K562 (cell line): Measurements from ENCODE around the gene OR7A5. TPM values are rescaled to one million over a fixed set of nuclear protein-coding genes. Genes with fewer than 3 reads are reported as not detected.
A peak's percentile ranks its signal among the peaks of the same experiment; 100 is the strongest.

ENCODE experiments used
- ATAC-seq: fragments of 200-7000 bp; cut with Tn5 transposase; 3 replicates; pipeline ENCODE4 v1.9.1; 2020; ENCODE audit warnings: moderate library complexity
- BruUV-seq: library from RNA; stranded (reverse); fragments of 400-500 nt; replicated peaks from 2 replicates; lab custom pipeline; 2021; lab: Mats Ljungman, UMichigan
- CTCF ChIA-PET: fragments of 300-600 bp; formaldehyde crosslinking; extraction: SDS; loops from one replicate; lab custom pipeline; 2021; ENCODE audit warnings: low intra/inter-chr PET ratio; lab: Yijun Ruan, JAX
- POLR2A ChIA-PET: fragments of 300-600, 350-650 bp; sonication (Branson Sonifier 250); formaldehyde crosslinking; extraction: SDS; loops from one replicate; lab custom pipeline; 2021; ENCODE audit warnings: antibody characterized with exemption, inconsistent platforms; lab: Yijun Ruan, JAX
- DNase-seq, 4 experiments: peaks; one replicate each; pipeline versions ENCODE4 v3.0.0 to v3.0.0-alpha.2; 2011 to 2018; ENCODE audit warnings: low spot score in 3 of 4, mixed read lengths in 3 of 4; ENCODE audit errors: extremely low read depth in 1 of 4
- FAIRE-seq: peaks from 2 replicates; lab custom pipeline; 2011; peaks lifted over from hg19 to GRCh38; lab: Jason Lieb, UNC
- H2AFZ ChIP-seq: 2 replicates; pipeline ENCODE4 v1.6.0; 2011; ENCODE audit warnings: low read depth, low read length, control low read depth, inconsistent platforms
- H3K27ac ChIP-seq: fragments of 200-600 bp; 3 replicates; pipeline ENCODE4 v1.8.0; 2011; ENCODE audit warnings: low read depth, mild to moderate bottlenecking, control low read depth, inconsistent platforms, low read length, moderate library complexity, mixed read lengths; ENCODE audit errors: extremely low read depth
- H3K27me3 ChIP-seq, 2 experiments: fragments of 300-600 bp in 1 of 2; 2 replicates in 1 of 2; 3 replicates in 1 of 2; pipeline versions ENCODE4 v1.6.0 to v1.8.0; 2011; ENCODE audit warnings: inconsistent platforms in 2 of 2, low read length in 2 of 2, mild to moderate bottlenecking in 1 of 2, mixed read lengths in 1 of 2, moderate library complexity in 1 of 2; ENCODE audit not compliant: control insufficient read depth in 2 of 2, insufficient read depth in 2 of 2
- H3K36me3 ChIP-seq: fragments of 300-600 bp; 3 replicates; pipeline ENCODE4 v1.8.0; 2011; ENCODE audit warnings: mild to moderate bottlenecking, low read length, inconsistent platforms; ENCODE audit not compliant: control insufficient read depth, insufficient read depth
- H3K4me1 ChIP-seq, 2 experiments: fragments of 200-600 bp in 1 of 2; replicated peaks in 1 of 2; 2 replicates in 1 of 2; 3 replicates in 1 of 2; pipeline versions ENCODE4 v1.5.1 to v1.8.0; 2011; ENCODE audit warnings: inconsistent platforms in 2 of 2, low read length in 2 of 2, mild to moderate bottlenecking in 1 of 2, mixed read lengths in 1 of 2, moderate library complexity in 1 of 2; ENCODE audit not compliant: control insufficient read depth in 2 of 2, insufficient read depth in 2 of 2
- H3K4me2 ChIP-seq: 2 replicates; pipeline ENCODE4 v1.6.1; 2011; ENCODE audit warnings: low read length, control low read depth, inconsistent platforms, mixed read lengths; ENCODE audit not compliant: insufficient read depth
- H3K4me3 ChIP-seq: fragments of 200-600 bp; sonication (generic), shearing (Covaris generic); 2 replicates; pipeline ENCODE4 v1.5.1; 2016; ENCODE audit warnings: control low read depth, inconsistent platforms
- H3K79me2 ChIP-seq: fragments of 200-600 bp; 3 replicates; pipeline ENCODE4 v1.8.0; 2011; ENCODE audit warnings: low read length, inconsistent platforms; ENCODE audit not compliant: control insufficient read depth, insufficient read depth
- H3K9ac ChIP-seq, 2 experiments: 2 replicates each; pipeline versions ENCODE4 v1.6.0 to v1.6.1; 2011; ENCODE audit warnings: low read depth in 2 of 2, low read length in 2 of 2, control low read depth in 1 of 2, inconsistent platforms in 1 of 2, mild to moderate bottlenecking in 1 of 2, mixed read lengths in 1 of 2; ENCODE audit not compliant: insufficient read depth in 1 of 2
- H3K9me1 ChIP-seq: one replicate; pipeline ENCODE4 v1.6.0; 2011; ENCODE audit warnings: inconsistent platforms, mild to moderate bottlenecking, low read length, moderate library complexity; ENCODE audit not compliant: control insufficient read depth, insufficient read depth
- H3K9me3 ChIP-seq: replicated peaks from 2 replicates; pipeline ENCODE4 v1.5.1; 2011; ENCODE audit warnings: low read depth, low read length, inconsistent platforms; ENCODE audit not compliant: control insufficient read depth, insufficient read depth
- H4K20me1 ChIP-seq: replicated peaks from 2 replicates; pipeline ENCODE4 v1.6.1; 2011; ENCODE audit warnings: low read length, inconsistent platforms, mixed read lengths; ENCODE audit not compliant: control insufficient read depth, insufficient read depth
- CREB3L1 ChIP-seq: fragments of 450-650 bp; IDR thresholded peaks from 2 replicates; pipeline ENCODE4 v1.6.1; 2014; ENCODE audit warnings: low read depth, mild to moderate bottlenecking, moderate library complexity, borderline replicate concordance
- HDGF ChIP-seq: fragments of 450-650 bp; IDR thresholded peaks from 2 replicates; pipeline ENCODE4 v1.6.1; 2016
- HNRNPUL1 ChIP-seq: fragments of 200-400 bp; formaldehyde crosslinking; IDR thresholded peaks from 2 replicates; pipeline ENCODE4 v1.6.1; 2017; ENCODE audit warnings: low read length
- POLR3A ChIP-seq: IDR thresholded peaks from 2 replicates; pipeline ENCODE4 v1.6.1; 2011; ENCODE audit warnings: borderline replicate concordance, mild to moderate bottlenecking, moderate library complexity; ENCODE audit not compliant: insufficient read length, insufficient read depth; ENCODE audit errors: extremely low read depth
- PPARD ChIP-seq: fragments of 250-450 bp; sonication (Bioruptor Pico); IDR thresholded peaks from 2 replicates; pipeline ENCODE4 v1.8.0; 2022; ENCODE audit warnings: inconsistent platforms, mild to moderate bottlenecking, moderate library complexity
- TOE1 ChIP-seq, 2 experiments: fragments of 450-650 bp in 1 of 2; sonication (generic) in 1 of 2; formaldehyde crosslinking in 1 of 2; IDR thresholded peaks; 2 replicates each; pipeline versions ENCODE4 v1.7.1 to v1.8.0; 2016 to 2022; ENCODE audit warnings: borderline replicate concordance in 2 of 2, mild to moderate bottlenecking in 2 of 2, antibody characterized with exemption in 1 of 2, inconsistent platforms in 1 of 2, low read depth in 1 of 2, missing genetic modification reagents in 1 of 2, moderate library complexity in 1 of 2
- ZBTB11 ChIP-seq, 3 experiments: fragments of 200-800 bp in 1 of 3; fragments of 250-450 bp in 1 of 3; fragments of 450-650 bp in 1 of 3; sonication (Bioruptor Pico) in 1 of 3; sonication (Bioruptor generic) in 1 of 3; formaldehyde crosslinking in 1 of 3; IDR thresholded peaks; 2 replicates each; pipeline versions ENCODE4 v1.6.1 to v1.8.0; 2016 to 2022; ENCODE audit warnings: mild to moderate bottlenecking in 2 of 3, missing genetic modification characterization in 2 of 3, missing compliant biosample characterization in 1 of 3, moderate library complexity in 1 of 3
- ZNF431 ChIP-seq: sonication (generic); formaldehyde crosslinking; IDR thresholded peaks from 2 replicates; pipeline ENCODE4 v1.8.0; 2022; ENCODE audit warnings: mild to moderate bottlenecking, missing genetic modification reagents
- ZSCAN29 ChIP-seq: fragments of 450-650 bp; IDR thresholded peaks from 2 replicates; pipeline ENCODE4 v1.6.1; 2017
- WGBS: fragments of 100-300 bp; shearing (Covaris generic); methylation state at CpG from one replicate; pipeline ENCODE4 v1.1.6; 2016; ENCODE audit warnings: low coverage, mixed read lengths; ENCODE audit not compliant: insufficient coverage; ENCODE audit errors: missing lambda C conversion rate; 5-methylcytosine and 5-hydroxymethylcytosine counted together
- in situ Hi-C: fragments of 300-500 bp; cut with MboI; formaldehyde crosslinking; loops from 4 replicates; pipeline ENCODE4 v1.15.0; 2018; ENCODE audit warnings: inconsistent platforms, mixed read lengths
- intact Hi-C: fragments of 100-400 bp; cut with micrococcal nuclease; formaldehyde crosslinking; loops from 2 replicates; pipeline ENCODE4 v1.14.2; 2022
- polyA plus RNA-seq, 8 experiments: library from polyadenylated mRNA; depleted of rRNA in 4 of 8; stranded (reverse) in 5 of 8; unstranded in 3 of 8; fragments of >200 nt; fragmentation: Nextera tagmentation in 2 of 8; fragmentation: Illumina TruSeq in 1 of 8; extraction: Ambion mirVana in 2 of 8; extraction: Trizol in 1 of 8; gene quantifications; 2 replicates each; pipeline versions ENCODE4 v1.2.1 to v1.2.3, GENCODE V29; 2011 to 2014; ENCODE audit warnings: inconsistent platforms in 1 of 8, missing spikeins in 1 of 8
- total RNA-seq, 7 experiments: library from RNA; depleted of rRNA in 6 of 7; stranded (reverse); fragments of >200 nt in 6 of 7; fragmentation: Illumina TruSeq in 2 of 7; extraction: Trizol in 2 of 7; gene quantifications; 2 replicates each; pipeline versions ENCODE4 v1.2.1 to v1.2.3, GENCODE V29; 2011 to 2021; ENCODE audit warnings: low replicate concordance in 1 of 7
- TF ChIP-seq, protein P1 (sequence below): IDR thresholded peaks from 2 replicates; pipeline ENCODE4 v1.6.1; 2014; ENCODE audit warnings: antibody characterized with exemption
- TF ChIP-seq, protein P2 (sequence below): fragments of 250-450 bp; sonication (Bioruptor Pico); IDR thresholded peaks from 2 replicates; pipeline ENCODE4 v1.8.0; 2021; ENCODE audit warnings: moderate library complexity, mild to moderate bottlenecking, inconsistent platforms

OR7A5 gene
- total and polyA plus RNA-seq, 9 of the 15 experiments (the other 6 are each of a cell fraction or from before 2014, with no cell fraction given) = not detected

DNA sequence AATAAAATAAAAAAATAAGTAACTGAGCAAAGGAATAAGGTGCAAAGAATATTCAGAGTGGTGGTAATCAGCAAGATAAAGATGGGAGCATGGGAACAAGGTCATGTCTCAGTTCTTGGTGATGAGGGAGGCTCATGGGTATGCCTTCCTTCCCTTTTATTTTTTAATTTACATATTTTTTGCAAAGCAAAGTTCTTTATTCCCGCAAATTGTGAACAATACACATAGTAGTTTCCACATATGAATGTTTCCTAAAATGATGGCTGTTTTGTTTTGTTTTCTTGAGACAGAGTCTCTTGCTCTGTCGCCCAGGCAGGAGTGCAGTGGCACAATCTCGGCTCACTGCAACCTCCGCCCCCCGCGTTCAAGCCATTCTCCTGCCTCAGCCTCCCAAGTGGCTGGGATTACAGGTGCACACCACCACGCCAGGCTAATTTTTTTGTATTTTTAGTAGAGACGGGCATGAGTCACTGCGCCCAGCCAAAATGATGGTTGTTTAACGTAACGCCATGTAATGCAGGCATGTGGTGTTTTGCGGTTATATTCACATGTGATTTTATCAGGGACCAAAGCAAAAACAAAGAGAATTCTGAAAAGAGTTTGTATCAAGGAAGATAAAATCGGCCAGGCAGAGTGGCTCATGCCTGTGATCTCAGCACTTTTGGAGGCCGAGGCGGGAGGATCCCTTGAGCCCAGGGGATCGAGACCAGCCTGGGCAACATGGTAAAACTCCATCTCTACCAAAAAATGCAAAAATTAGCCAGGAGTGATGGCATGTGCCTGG lies 52.2 kb downstream of the OR7A5 start:
- no peaks in the 10 kb centered on the region for H3K9me1 ChIP-seq
- H3K36me3 ChIP-seq = no peaks in the 10 kb centered on the region
- no peaks in the 10 kb centered on the region for H3K9me3 ChIP-seq
- H3K27me3 ChIP-seq = no peaks in the 10 kb centered on the region
- ChIA-PET POLR2A (interaction anchor here (0.6 kb wide), 1 partner anchor 1424 kb away, joined by 3 read pairs; no protein-coding TSS in a partner anchor), CTCF (no interaction called here)
- H3K4me2 ChIP-seq = peak overlapping the region; percentile 55; the same call in 1 of the 2 replicates
- ATAC-seq (no peak), DNase-seq (peak in 1 of 4 experiments; percentile 19), FAIRE-seq (no peak)
- no TSS peak for BruUV-seq
- no peaks in the 10 kb centered on the region for H4K20me1 ChIP-seq
- intact Hi-C loops (no loop called here), in situ Hi-C loops (loop anchor here (5.0 to 10.0 kb wide), 2 partner anchors 208 to 411 kb away; partner anchors contain the start of gene NDUFB7)
- H2AFZ ChIP-seq = peak overlapping the region; percentile 86
- no peak overlapping the region for H3K4me3 ChIP-seq
- peaks cover 23 to 27% of the 10 kb centered on the region in 2 experiments for H3K4me1 ChIP-seq
- H3K27ac ChIP-seq = peak overlapping the region; percentile 86
- H3K9ac ChIP-seq = peak overlapping the region in 1 of 2 experiments; percentile 62; a peak in 3 of 4 replicates
- no peaks in the 10 kb centered on the region for H3K79me2 ChIP-seq
- WGBS = 49% methylated on average over 16 of the region's 16 CpGs
- TF ChIP-seq ZSCAN29 (no peak), CREB3L1 (no peak), POLR3A (no peak), ZNF431 (CRISPR knock-in tag) (no peak), PPARD (no peak), TOE1 (IDR thresholded peaks at IDR 0.05; ENCODE audit: borderline replicate concordance) (no peak), TOE1 (CRISPR knock-in tag; IDR thresholded peaks at IDR 0.05; ENCODE audit: borderline replicate concordance, low read depth) (no peak), ZBTB11 (CRISPR knock-in tag; IDR thresholded peaks at IDR 0.05) (no peak), HNRNPUL1 (no peak), HDGF (no peak)
- TF ChIP-seq, protein P1, sequence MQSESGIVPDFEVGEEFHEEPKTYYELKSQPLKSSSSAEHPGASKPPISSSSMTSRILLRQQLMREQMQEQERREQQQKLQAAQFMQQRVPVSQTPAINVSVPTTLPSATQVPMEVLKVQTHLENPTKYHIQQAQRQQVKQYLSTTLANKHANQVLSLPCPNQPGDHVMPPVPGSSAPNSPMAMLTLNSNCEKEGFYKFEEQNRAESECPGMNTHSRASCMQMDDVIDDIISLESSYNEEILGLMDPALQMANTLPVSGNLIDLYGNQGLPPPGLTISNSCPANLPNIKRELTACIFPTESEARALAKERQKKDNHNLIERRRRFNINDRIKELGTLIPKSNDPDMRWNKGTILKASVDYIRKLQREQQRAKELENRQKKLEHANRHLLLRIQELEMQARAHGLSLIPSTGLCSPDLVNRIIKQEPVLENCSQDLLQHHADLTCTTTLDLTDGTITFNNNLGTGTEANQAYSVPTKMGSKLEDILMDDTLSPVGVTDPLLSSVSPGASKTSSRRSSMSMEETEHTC = no peak
- TF ChIP-seq, protein P2, sequence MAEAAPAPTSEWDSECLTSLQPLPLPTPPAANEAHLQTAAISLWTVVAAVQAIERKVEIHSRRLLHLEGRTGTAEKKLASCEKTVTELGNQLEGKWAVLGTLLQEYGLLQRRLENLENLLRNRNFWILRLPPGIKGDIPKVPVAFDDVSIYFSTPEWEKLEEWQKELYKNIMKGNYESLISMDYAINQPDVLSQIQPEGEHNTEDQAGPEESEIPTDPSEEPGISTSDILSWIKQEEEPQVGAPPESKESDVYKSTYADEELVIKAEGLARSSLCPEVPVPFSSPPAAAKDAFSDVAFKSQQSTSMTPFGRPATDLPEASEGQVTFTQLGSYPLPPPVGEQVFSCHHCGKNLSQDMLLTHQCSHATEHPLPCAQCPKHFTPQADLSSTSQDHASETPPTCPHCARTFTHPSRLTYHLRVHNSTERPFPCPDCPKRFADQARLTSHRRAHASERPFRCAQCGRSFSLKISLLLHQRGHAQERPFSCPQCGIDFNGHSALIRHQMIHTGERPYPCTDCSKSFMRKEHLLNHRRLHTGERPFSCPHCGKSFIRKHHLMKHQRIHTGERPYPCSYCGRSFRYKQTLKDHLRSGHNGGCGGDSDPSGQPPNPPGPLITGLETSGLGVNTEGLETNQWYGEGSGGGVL (CRISPR knock-in tag) = no peak
